Body of pancreas (tissue), 4 donors: ENCODE measurements around the gene PLEKHF1.

Experiments used
- POLR2A ChIP-seq, 3 donors: fragments of 450-650 bp; IDR thresholded peaks; one replicate each; pipeline ENCODE4 v1.6.1; 2016; ENCODE audit warnings: antibody characterized with exemption in 3 of 3, mild to moderate bottlenecking in 2 of 3
- TF ChIP-seq, protein P1 (sequence below), 7 experiments: fragments of 450-650 bp in 4 of 7; fragments of 200-600 bp in 3 of 7; sonication (generic) in 3 of 7; IDR thresholded peaks; one replicate each; pipeline ENCODE4 v1.5.1; 2016 to 2019; ENCODE audit warnings: antibody characterized with exemption in 7 of 7

DNA sequence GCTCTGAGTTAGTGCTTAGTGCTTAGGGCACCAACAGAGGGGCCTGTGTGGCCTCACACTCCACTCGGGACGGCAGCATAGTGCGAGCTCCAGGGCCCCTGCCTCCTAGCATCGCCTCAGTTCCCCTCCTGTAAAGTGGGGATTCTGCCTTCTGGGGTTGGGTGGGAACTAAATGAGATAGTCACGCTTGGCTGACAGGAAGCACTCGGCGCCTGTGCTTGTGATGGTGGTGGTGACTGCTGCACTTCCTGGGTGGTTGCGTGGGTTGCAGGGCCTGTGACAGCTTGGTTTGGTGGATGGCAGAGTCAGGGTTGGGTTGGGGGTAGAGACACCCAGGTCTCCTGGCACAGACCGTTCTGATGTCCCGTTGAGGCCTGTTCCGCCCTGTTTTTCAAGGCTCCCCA is 7.7 kb downstream of the PLEKHF1 start:
- TF ChIP-seq, protein P1, sequence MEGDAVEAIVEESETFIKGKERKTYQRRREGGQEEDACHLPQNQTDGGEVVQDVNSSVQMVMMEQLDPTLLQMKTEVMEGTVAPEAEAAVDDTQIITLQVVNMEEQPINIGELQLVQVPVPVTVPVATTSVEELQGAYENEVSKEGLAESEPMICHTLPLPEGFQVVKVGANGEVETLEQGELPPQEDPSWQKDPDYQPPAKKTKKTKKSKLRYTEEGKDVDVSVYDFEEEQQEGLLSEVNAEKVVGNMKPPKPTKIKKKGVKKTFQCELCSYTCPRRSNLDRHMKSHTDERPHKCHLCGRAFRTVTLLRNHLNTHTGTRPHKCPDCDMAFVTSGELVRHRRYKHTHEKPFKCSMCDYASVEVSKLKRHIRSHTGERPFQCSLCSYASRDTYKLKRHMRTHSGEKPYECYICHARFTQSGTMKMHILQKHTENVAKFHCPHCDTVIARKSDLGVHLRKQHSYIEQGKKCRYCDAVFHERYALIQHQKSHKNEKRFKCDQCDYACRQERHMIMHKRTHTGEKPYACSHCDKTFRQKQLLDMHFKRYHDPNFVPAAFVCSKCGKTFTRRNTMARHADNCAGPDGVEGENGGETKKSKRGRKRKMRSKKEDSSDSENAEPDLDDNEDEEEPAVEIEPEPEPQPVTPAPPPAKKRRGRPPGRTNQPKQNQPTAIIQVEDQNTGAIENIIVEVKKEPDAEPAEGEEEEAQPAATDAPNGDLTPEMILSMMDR (IDR thresholded peaks at IDR 0.05), result no peak
- no peak for TF ChIP-seq POLR2A (IDR thresholded peaks at IDR 0.05)
